H9 (cell line): Measurements from ENCODE around the gene IGSF9. TPM values are rescaled to one million over a fixed set of nuclear protein-coding genes. Genes with fewer than 3 reads are reported as not detected.

Experiments used
- DNase-seq: peaks from one replicate; pipeline ENCODE4 v3.0.0-alpha.2; 2017
- H2AFZ ChIP-seq: one replicate; pipeline ENCODE4 v1.6.1; 2013; ENCODE audit warnings: mild to moderate bottlenecking, low read length, control low read depth, moderate library complexity
- H2AK5ac ChIP-seq: 2 replicates; pipeline ENCODE4 v1.6.1; 2013; ENCODE audit warnings: low read length, control low read depth, mixed read lengths; ENCODE audit not compliant: insufficient read length
- H2BK120ac ChIP-seq: one replicate; pipeline ENCODE4 v1.6.1; 2013; ENCODE audit warnings: low read depth, mild to moderate bottlenecking, low read length, control low read depth, inconsistent platforms; ENCODE audit not compliant: poor library complexity, severe bottlenecking
- H2BK12ac ChIP-seq: 2 replicates; pipeline ENCODE4 v1.6.1; 2013; ENCODE audit warnings: low read length, control low read depth, mixed read lengths, low read depth; ENCODE audit not compliant: insufficient read length
- H2BK15ac ChIP-seq: 2 replicates; pipeline ENCODE4 v1.6.1; 2013; ENCODE audit warnings: low read depth, low read length, control low read depth
- H2BK20ac ChIP-seq: one replicate; pipeline ENCODE4 v1.6.1; 2013; ENCODE audit warnings: low read depth, mild to moderate bottlenecking, low read length, control low read depth, inconsistent platforms; ENCODE audit not compliant: poor library complexity, severe bottlenecking
- H2BK5ac ChIP-seq: 2 replicates; pipeline ENCODE4 v1.6.1; 2013; ENCODE audit warnings: low read length, control low read depth, mixed read lengths; ENCODE audit not compliant: insufficient read length
- H3K14ac ChIP-seq: 2 replicates; pipeline ENCODE4 v1.6.1; 2013; ENCODE audit warnings: low read length, control low read depth; ENCODE audit not compliant: insufficient read depth
- H3K18ac ChIP-seq: 2 replicates; pipeline ENCODE4 v1.6.1; 2013; ENCODE audit warnings: low read depth, mild to moderate bottlenecking, mixed read lengths, low read length, control low read depth; ENCODE audit not compliant: insufficient read length
- H3K23ac ChIP-seq: 2 replicates; pipeline ENCODE4 v1.6.1; 2013; ENCODE audit warnings: low read length, control low read depth, mixed read lengths, low read depth; ENCODE audit not compliant: insufficient read length
- H3K23me2 ChIP-seq: 2 replicates; pipeline ENCODE4 v1.6.1; 2013; ENCODE audit warnings: low read depth, mild to moderate bottlenecking, mixed read lengths, low read length, control low read depth; ENCODE audit not compliant: insufficient read length, poor library complexity, severe bottlenecking
- H3K27ac ChIP-seq: 2 replicates; pipeline ENCODE4 v1.5.1; 2013; ENCODE audit warnings: low read length, control low read depth, mixed read lengths, low read depth; ENCODE audit not compliant: insufficient read length
- H3K27me3 ChIP-seq: 2 replicates; pipeline ENCODE4 v1.6.1; 2013; ENCODE audit warnings: low read length, control low read depth, inconsistent platforms; ENCODE audit not compliant: insufficient read depth
- H3K4ac ChIP-seq: 2 replicates; pipeline ENCODE4 v1.6.1; 2013; ENCODE audit warnings: low read depth, mild to moderate bottlenecking, control low read depth, inconsistent platforms, low read length, moderate library complexity
- H3K4me1 ChIP-seq: 2 replicates; pipeline ENCODE4 v1.6.1; 2013; ENCODE audit warnings: low read length, control low read depth, inconsistent platforms; ENCODE audit not compliant: insufficient read depth
- H3K4me2 ChIP-seq: 2 replicates; pipeline ENCODE4 v1.6.1; 2013; ENCODE audit warnings: low read length, control low read depth, mixed read lengths; ENCODE audit not compliant: insufficient read length, insufficient read depth
- H3K56ac ChIP-seq: 2 replicates; pipeline ENCODE4 v1.6.1; 2013; ENCODE audit warnings: low read depth, mild to moderate bottlenecking, mixed read lengths, low read length, control low read depth; ENCODE audit not compliant: insufficient read length
- H3K79me1 ChIP-seq: 2 replicates; pipeline ENCODE4 v1.6.1; 2013; ENCODE audit warnings: low read depth, mild to moderate bottlenecking, moderate library complexity, low read length, control low read depth, inconsistent platforms; ENCODE audit not compliant: insufficient read depth, poor library complexity, severe bottlenecking
- H3K79me2 ChIP-seq: 2 replicates; pipeline ENCODE4 v1.6.1; 2013; ENCODE audit warnings: low read length, control low read depth, inconsistent platforms; ENCODE audit not compliant: insufficient read depth
- H3K9ac ChIP-seq: 2 replicates; pipeline ENCODE4 v1.6.1; 2013; ENCODE audit warnings: low read length, control low read depth, mixed read lengths; ENCODE audit not compliant: insufficient read length; ENCODE audit errors: extremely low read depth
- H3K9me3 ChIP-seq: one replicate; pipeline ENCODE4 v1.6.1; 2013; ENCODE audit warnings: low read depth, low read length, inconsistent platforms; ENCODE audit not compliant: control insufficient read depth
- H3T11ph ChIP-seq: one replicate; pipeline ENCODE4 v1.6.1; 2013; ENCODE audit warnings: mild to moderate bottlenecking, low read length, control low read depth, inconsistent platforms
- H4K20me1 ChIP-seq: one replicate; pipeline ENCODE4 v1.6.1; 2013; ENCODE audit not compliant: control insufficient read depth, insufficient read length, insufficient read depth
- H4K5ac ChIP-seq: 2 replicates; pipeline ENCODE4 v1.6.1; 2013; ENCODE audit warnings: low read depth, mild to moderate bottlenecking, mixed read lengths, low read length, control low read depth; ENCODE audit not compliant: insufficient read length
- H4K8ac ChIP-seq: replicated peaks from 2 replicates; pipeline ENCODE4 v1.6.1; 2013; ENCODE audit warnings: low read length, control low read depth, mixed read lengths, low read depth; ENCODE audit not compliant: insufficient read length
- H4K91ac ChIP-seq: 2 replicates; pipeline ENCODE4 v1.6.1; 2013; ENCODE audit warnings: low read depth, mild to moderate bottlenecking, moderate library complexity, mixed read lengths, low read length, control low read depth; ENCODE audit not compliant: insufficient read length
- H3K27ac Mint-ChIP-seq, 3 experiments: 2 replicates in 2 of 3; 3 replicates in 1 of 3; pipeline ENCODE4 v1.8.0; 2020 to 2021; ENCODE audit warnings: mixed read lengths in 3 of 3, mild to moderate bottlenecking in 1 of 3, moderate library complexity in 1 of 3
- H3K27me3 Mint-ChIP-seq: 2 replicates; pipeline ENCODE4 v1.8.0; 2021; ENCODE audit warnings: low read depth, mild to moderate bottlenecking, moderate library complexity, mixed read lengths
- H3K36me3 Mint-ChIP-seq, 3 experiments: 2 replicates in 2 of 3; 3 replicates in 1 of 3; pipeline ENCODE4 v1.8.0; 2020 to 2021; ENCODE audit warnings: low read depth in 3 of 3, mixed read lengths in 3 of 3; ENCODE audit not compliant: insufficient read depth in 1 of 3
- H3K4me1 Mint-ChIP-seq, 2 experiments: 2 replicates each; pipeline ENCODE4 v1.8.0; 2020; ENCODE audit warnings: mixed read lengths in 2 of 2
- H3K4me3 Mint-ChIP-seq, 2 experiments: 2 replicates in 1 of 2; 3 replicates in 1 of 2; pipeline ENCODE4 v1.8.0; 2020 to 2021; ENCODE audit warnings: mild to moderate bottlenecking in 2 of 2, mixed read lengths in 2 of 2, moderate library complexity in 1 of 2
- H3K9me3 Mint-ChIP-seq, 2 experiments: 2 replicates in 1 of 2; 3 replicates in 1 of 2; pipeline ENCODE4 v1.8.0; 2020; ENCODE audit warnings: mild to moderate bottlenecking in 2 of 2, mixed read lengths in 2 of 2, moderate library complexity in 1 of 2
- CTCF ChIP-seq: fragments of 200-600 bp; sonication (generic); conservative IDR thresholded peaks from 3 replicates; pipeline ENCODE4 v1.8.0; 2021; ENCODE audit warnings: antibody characterized with exemption, mild to moderate bottlenecking
- WGBS: extraction: QIAGEN DNeasy Blood & Tissue Kit; methylation state at CpG from one replicate; pipeline ENCODE4 v1.1.7; 2013; ENCODE audit warnings: missing lambda C conversion rate, low lambda C conversion rate, mixed read lengths; ENCODE audit not compliant: insufficient read length; ENCODE audit errors: extremely low coverage; 5-methylcytosine and 5-hydroxymethylcytosine counted together
- microRNA-seq: library from miRNA; unstranded; fragments of <30 nt; microRNA quantifications from one replicate; pipeline ENCODE4, GENCODE V29; 2020; ENCODE audit warnings: borderline microRNAs expressed
- total RNA-seq: library from RNA; stranded (reverse); gene quantifications from 2 replicates; pipeline ENCODE4 v1.2.1, GENCODE V29; 2021

The IGSF9 gene
- total RNA-seq, 1 experiment from 2014 or later: 11.3 TPM

- no peak overlapping the region for H2AFZ ChIP-seq
- H4K20me1 ChIP-seq: no peaks in the 10 kb centered on the region
- Mint-ChIP-seq H3K9me3 (no peaks in the 10 kb centered on the region), H3K27me3 (peaks cover 10% of the 10 kb centered on the region), H3K4me3 (no peak overlapping the region), H3K4me1 (no peaks in the 10 kb centered on the region), H3K27ac (no peak overlapping the region), H3K36me3 (peaks cover 0 to 2% (median 0%) of the 10 kb centered on the region in 3 experiments; a peak in 1 of 7 replicates)
- H2BK15ac ChIP-seq: no peak overlapping the region
- no peak overlapping the region for H2BK12ac ChIP-seq
- no peak overlapping the region for H3K9ac ChIP-seq
- no peak overlapping the region for H3K56ac ChIP-seq
- H3K79me2 ChIP-seq: no peaks in the 10 kb centered on the region
- no peak overlapping the region for H2AK5ac ChIP-seq
- no peak overlapping the region for H2BK20ac ChIP-seq
- no peaks in the 10 kb centered on the region for H3K27me3 ChIP-seq
- H3K14ac ChIP-seq: no peak overlapping the region
- DNase-seq: no peak
- H3K4me2 ChIP-seq: no peak overlapping the region
- H3K27ac ChIP-seq: no peak overlapping the region
- no peaks in the 10 kb centered on the region for H3K4me1 ChIP-seq
- H3K79me1 ChIP-seq: no peaks in the 10 kb centered on the region
- no peak overlapping the region for H4K5ac ChIP-seq
- H3K23ac ChIP-seq: no peak overlapping the region
- H2BK120ac ChIP-seq: no peak overlapping the region
- no peak overlapping the region for H3K4ac ChIP-seq
- H3K9me3 ChIP-seq: no peaks in the 10 kb centered on the region
- H4K8ac ChIP-seq: no peak overlapping the region
- WGBS: no CpG with 5 or more reads among the region's 6 CpGs
- no peak overlapping the region for H2BK5ac ChIP-seq
- no peak overlapping the region for H3T11ph ChIP-seq
- no peak overlapping the region for H3K18ac ChIP-seq
- H4K91ac ChIP-seq: no peak overlapping the region
- no peaks in the 10 kb centered on the region for H3K23me2 ChIP-seq
- no peak for TF ChIP-seq CTCF
Observed at GRCh38 chr1:159877695-159878444, 67.5 kb downstream of the IGSF9 start.

Small RNAs within 50 kb of the gene (microRNA-seq; reads per million reads assigned to microRNA genes)
- not detected for gene MIR4259

Other genes with a start within 250 kb of the IGSF9 start
- not detected in 2 replicates for gene CRP, start 231.0 kb downstream of the IGSF9 start, total RNA-seq
- 25.0 and 27.3 TPM in 2 replicates for gene DUSP23, start 164.7 kb downstream of the IGSF9 start, total RNA-seq
- not detected in 2 replicates for gene FCRL6, start 143.3 kb downstream of the IGSF9 start, total RNA-seq
- not detected in 2 replicates for gene SLAMF8, start 118.7 kb downstream of the IGSF9 start, total RNA-seq
- gene VSIG8, start 83.0 kb downstream of the IGSF9 start, total RNA-seq: not detected in 2 replicates
- 0.53 and 0.85 TPM in 2 replicates for gene CFAP45, start 45.4 kb downstream of the IGSF9 start, total RNA-seq
- gene TAGLN2, start 20.1 kb downstream of the IGSF9 start, total RNA-seq: 76.7 and 80.5 TPM in 2 replicates
- gene SLAMF9, start 8.6 kb upstream of the IGSF9 start, total RNA-seq: not detected in 2 replicates
- 5.9 and 6.2 TPM in 2 replicates for gene PIGM, start 86.4 kb upstream of the IGSF9 start, total RNA-seq
- 0.42 and 0.44 TPM in 2 replicates for gene KCNJ10, start 124.5 kb upstream of the IGSF9 start, total RNA-seq
- gene KCNJ9, start 135.9 kb upstream of the IGSF9 start, total RNA-seq: 0.09 TPM in 2 replicates
- 56.2 and 57.4 TPM in 2 replicates for gene IGSF8, start 153.0 kb upstream of the IGSF9 start, total RNA-seq
- 3.0 and 4.6 TPM in 2 replicates for gene ATP1A2, start 170.1 kb upstream of the IGSF9 start, total RNA-seq
- gene ATP1A4, start 206.0 kb upstream of the IGSF9 start, total RNA-seq: 0.20 and 0.44 TPM in 2 replicates
- gene CASQ1, start 245.0 kb upstream of the IGSF9 start, total RNA-seq: 0.55 and 0.70 TPM in 2 replicates